ENCODE results near the gene SNX24.

SNX24 gene

GRCh38 chr5:123007754-123008153 lies 162.3 kb downstream of the SNX24 start:
- no peak for DNase-seq (ENCODE audit: low read depth, low spot score)

DNA sequence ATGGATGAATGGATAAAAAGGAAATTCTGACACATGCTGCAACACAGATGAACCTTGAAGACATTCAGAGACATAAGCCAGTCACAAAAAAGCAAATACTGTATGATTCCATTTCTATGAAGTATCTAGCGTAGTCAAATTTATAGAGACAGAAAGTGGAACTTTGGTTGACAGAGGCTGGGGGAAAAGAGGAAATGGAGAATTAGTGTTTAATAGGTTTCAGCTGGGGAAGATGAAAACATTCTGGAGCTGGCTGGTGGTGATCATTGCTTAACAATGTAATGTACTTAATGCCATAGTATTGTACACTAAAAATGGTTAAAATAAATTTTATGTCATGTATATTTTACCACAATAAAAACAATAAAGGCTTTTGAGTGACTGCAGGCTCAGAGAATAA lies 166.9 kb downstream of the SNX24 start:
- DNase-seq (ENCODE audit: low read depth, low spot score), result no peak

- DNase-seq (ENCODE audit: low read depth, low spot score), result no peak
These were observed 169.3 kb downstream of the SNX24 start for GRCh38 chr5:123014689-123015088.

DNA sequence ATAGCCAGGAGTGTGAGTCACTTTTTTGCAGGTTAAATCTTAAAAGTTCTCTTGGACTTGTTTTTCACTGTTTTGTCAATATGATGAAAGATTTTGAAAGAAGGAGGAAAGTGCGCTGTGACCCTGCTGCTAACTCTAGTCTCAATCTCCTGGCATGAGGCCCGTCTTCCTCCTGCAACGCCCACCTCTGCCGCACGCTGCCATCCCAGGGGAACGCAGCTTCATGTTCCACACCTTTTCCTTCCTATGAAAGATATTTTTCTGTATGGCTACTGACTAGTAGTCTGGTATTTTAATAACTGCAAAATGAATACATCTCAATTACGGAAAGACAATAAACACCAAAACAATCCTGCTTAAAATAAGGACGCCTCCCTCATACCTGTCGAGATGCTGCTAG lies 182.8 kb downstream of the SNX24 start:
- no peak for DNase-seq (ENCODE audit: low read depth, low spot score)

GRCh38 chr5:123033157-123033671 lies 187.8 kb downstream of the SNX24 start:
- DNase-seq (ENCODE audit: low read depth, low spot score), result no peak

DNA sequence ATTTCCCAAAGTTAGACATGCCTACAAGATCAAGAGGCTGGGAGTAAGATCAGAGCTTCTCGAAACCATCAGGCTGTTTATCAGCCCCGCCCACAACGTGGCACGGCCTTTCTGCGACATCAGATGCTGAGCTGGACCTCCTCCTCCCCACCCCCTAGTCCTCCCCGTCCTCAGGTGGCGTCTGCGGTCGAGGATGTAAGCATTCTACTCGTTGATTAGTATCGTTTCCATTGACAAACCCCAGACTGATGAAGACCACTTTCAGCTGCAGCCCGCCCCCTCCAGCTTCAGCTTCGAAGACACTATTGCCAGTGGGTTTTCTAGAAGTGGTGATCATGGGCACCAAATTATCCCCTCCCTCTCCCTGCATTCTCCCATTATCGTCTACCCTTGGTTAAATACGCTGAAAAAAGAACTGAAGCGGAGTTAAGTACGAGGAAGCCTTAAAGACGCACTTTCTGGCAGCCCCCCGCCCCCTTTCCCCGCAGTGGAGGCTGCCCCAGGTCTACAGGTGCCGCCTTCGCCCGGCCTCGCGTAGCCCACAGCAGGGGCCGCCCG lies 190.0 kb downstream of the SNX24 start:
- no peak for DNase-seq (ENCODE audit: low read depth, low spot score)

DNA sequence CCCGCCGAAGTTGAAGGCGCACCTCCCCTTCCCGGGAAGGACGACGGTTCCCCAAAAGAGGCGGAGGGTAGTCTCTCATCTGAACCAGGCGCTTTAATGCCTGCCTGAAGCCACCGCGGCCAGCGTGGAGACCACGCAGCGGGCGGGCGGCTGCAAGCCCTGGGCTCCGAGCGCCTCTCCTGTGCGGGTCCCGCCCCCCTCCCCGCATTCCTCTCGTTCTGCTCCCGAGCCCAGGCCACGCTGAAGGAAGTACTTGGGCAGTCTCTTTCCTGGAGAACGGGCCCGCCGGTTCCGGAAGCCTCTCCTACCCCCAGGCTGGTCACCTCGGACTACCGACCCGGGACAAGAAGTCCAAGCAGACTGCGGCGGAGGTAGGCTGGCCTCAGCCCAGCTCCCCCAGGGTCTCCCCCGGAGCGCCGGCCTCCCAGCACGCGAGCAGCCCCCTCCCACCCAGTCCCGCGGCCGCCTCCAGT lies 190.5 kb downstream of the SNX24 start:
- DNase-seq (ENCODE audit: low read depth, low spot score), result no peak

DNA sequence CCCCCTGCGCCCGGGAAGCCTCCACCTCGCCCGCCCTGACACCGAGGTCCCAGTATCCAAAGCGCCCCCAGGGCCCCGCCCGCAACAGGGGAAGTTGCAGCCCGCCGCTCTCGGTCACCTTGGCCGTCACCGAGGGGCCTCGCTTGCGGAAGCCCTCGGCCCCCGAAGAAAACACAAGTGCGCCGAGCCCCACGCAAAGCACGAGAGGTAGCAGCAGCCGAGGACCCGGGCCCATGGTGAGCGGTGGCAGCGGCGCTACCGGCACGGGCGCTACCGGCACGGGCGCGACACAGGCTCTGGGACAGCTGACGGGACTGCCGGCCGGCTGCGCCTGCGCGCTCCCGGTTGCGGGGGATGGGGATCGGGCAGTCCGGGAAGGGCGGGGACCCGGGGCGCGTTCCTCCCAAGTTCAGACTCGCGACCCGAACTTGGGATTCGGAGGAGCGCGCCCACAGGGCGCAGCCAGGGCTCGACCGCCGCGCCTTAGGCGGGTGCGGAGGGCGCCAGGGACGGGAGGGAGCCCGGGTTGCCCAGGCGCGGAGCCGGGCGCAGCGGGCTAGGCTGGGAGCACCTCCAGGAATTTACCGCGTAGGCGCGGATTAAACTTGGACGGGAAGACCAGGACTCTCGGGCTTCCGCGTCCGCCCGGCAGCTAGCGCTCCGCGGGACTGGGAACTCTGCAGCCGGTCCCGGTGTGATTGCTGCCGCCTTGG lies 191.1 kb downstream of the SNX24 start, which contains the start of gene PPIC:
Gene PPIC, minus strand, starts transcription at position 335 of the 713 bp plus-strand sequence. Its CDS starts 100 bp downstream, at position 235.
- no peak for DNase-seq (ENCODE audit: low read depth, low spot score)

DNA sequence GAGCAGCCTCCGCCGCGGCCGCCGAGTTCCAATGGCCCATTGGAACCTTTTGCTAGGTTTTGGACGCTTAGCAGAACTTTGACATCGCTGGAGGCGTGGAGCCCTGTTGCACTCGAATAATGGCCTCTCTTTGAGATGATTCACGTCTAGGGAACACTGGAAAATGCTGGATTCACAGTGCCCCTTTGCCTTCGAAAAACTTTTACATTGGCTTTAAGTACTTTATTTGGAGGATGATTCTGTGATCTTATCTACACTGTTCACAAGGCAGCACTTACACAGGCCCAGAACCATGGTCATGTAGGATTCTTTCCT lies 191.6 kb downstream of the SNX24 start:
- DNase-seq (ENCODE audit: low read depth, low spot score), result no peak

GRCh38 chr5:123039673-123040072 lies 194.3 kb downstream of the SNX24 start:
- DNase-seq (ENCODE audit: low read depth, low spot score), result no peak

DNA sequence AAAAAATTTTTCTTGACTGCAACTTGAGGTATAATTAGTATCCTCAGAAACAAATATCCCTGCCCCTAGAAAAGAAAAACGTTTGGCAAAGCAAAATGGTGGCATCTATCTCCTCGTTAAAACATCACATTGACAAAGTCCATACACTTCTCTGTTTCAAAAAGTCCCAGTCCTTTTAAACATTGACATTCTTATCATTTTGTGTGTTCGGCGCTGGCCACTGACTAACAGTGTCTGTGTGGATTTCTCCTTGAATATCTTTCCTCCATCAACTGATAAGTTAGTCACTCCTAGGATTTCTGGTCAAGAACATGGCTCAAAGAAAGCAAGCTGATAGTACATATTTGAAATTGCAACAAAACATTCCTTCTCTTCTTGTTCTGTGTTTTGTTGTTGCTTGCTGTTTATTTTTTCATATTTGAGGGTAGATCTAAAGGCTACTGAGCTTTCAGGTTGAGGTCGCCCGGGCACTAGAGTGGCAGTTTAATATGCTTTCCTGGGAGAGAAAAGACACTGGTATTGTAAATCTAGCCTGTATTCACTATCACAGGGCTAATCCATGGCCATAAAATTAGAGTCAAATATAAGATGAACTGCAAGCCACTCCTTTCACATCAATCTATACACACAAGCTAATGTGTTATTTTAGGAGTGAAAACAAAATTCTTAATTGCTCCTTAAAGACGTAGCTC lies 199.7 kb downstream of the SNX24 start:
- no peak for DNase-seq (ENCODE audit: low read depth, low spot score)

GRCh38 chr5:123046222-123046621 lies 200.8 kb downstream of the SNX24 start:
- no peak for DNase-seq (ENCODE audit: low read depth, low spot score)

GRCh38 chr5:123047706-123048105 lies 202.3 kb downstream of the SNX24 start:
- DNase-seq (ENCODE audit: low read depth, low spot score), result no peak

DNA sequence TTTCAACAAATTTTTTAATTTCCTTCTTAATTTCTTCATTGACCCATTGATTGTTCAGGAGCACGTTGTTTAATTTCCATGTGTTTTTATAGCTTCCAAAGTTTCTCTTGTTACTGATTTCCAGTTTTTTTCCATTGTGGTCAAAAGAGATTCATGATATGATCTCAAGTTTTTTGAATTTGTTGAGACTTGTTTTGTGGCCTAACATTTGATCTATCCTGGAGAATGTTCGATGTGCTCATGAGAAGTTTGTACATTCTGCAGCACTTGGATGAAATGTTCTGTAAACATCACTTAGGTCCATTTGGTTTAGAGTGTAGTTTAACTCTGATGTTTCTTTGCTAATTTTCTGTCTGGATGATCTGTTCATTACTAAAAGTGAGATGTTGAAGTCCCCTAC lies 205.8 kb downstream of the SNX24 start:
- DNase-seq (ENCODE audit: low read depth, low spot score), result no peak
